Panc1 (cell line): ENCODE data around the gene RAB11FIP3.

Experiments used
- CTCF ChIP-seq: fragments of 450-650 bp; IDR thresholded peaks from 2 replicates; pipeline ENCODE4 v1.5.1; 2017; ENCODE audit warnings: mild to moderate bottlenecking
- POLR2AphosphoS5 ChIP-seq: IDR thresholded peaks from 2 replicates; pipeline ENCODE4 v1.6.1; 2012; ENCODE audit warnings: mild to moderate bottlenecking, low read depth, low read length, moderate library complexity
- REST ChIP-seq, 2 experiments: IDR thresholded peaks; 2 replicates each; pipeline ENCODE4 v1.6.1; 2011 to 2012; ENCODE audit warnings: low read depth in 2 of 2, control low read depth in 1 of 2, low read length in 1 of 2, mild to moderate bottlenecking in 1 of 2, moderate library complexity in 1 of 2; ENCODE audit not compliant: insufficient read depth in 1 of 2

- TF ChIP-seq CTCF (no peak), REST (IDR thresholded peaks at IDR 0.05; ENCODE audit: insufficient read depth in 1 of 2, low read depth in 2 of 2, low read length in 1 of 2) (no peak), POLR2AphosphoS5 (no peak)
Measured at GRCh38 chr16:543301-544164, 118.1 kb downstream of the RAB11FIP3 start.
